IPS-20b (cell line): Measurements from ENCODE around the gene MAGI2.

Experiments used
- H3K27ac ChIP-seq: one replicate; pipeline ENCODE4 v1.5.1; 2013; ENCODE audit warnings: low read length
- H3K27me3 ChIP-seq: 2 replicates; pipeline ENCODE4 v1.6.1; 2013; ENCODE audit warnings: mild to moderate bottlenecking, low read length, inconsistent platforms; ENCODE audit not compliant: insufficient read depth
- H3K36me3 ChIP-seq: 2 replicates; pipeline ENCODE4 v1.6.1; 2013; ENCODE audit warnings: low read depth, mild to moderate bottlenecking, inconsistent platforms, low read length, moderate library complexity; ENCODE audit not compliant: insufficient read depth
- H3K4me1 ChIP-seq: 2 replicates; pipeline ENCODE4 v1.6.1; 2013; ENCODE audit warnings: mild to moderate bottlenecking, control low read depth, inconsistent platforms, low read length, moderate library complexity; ENCODE audit not compliant: insufficient read depth
- H3K4me3 ChIP-seq: 2 replicates; pipeline ENCODE4 v1.5.1; 2013; ENCODE audit warnings: mild to moderate bottlenecking, low read length, inconsistent platforms
- H3K9ac ChIP-seq: 2 replicates; pipeline ENCODE4 v1.6.1; 2013; ENCODE audit warnings: low read depth, mild to moderate bottlenecking, inconsistent platforms, low read length, moderate library complexity
- H3K9me3 ChIP-seq: 2 replicates; pipeline ENCODE4 v1.6.1; 2013; ENCODE audit warnings: mild to moderate bottlenecking, low read depth, low read length, inconsistent platforms; ENCODE audit not compliant: insufficient read depth

MAGI2 gene

DNA sequence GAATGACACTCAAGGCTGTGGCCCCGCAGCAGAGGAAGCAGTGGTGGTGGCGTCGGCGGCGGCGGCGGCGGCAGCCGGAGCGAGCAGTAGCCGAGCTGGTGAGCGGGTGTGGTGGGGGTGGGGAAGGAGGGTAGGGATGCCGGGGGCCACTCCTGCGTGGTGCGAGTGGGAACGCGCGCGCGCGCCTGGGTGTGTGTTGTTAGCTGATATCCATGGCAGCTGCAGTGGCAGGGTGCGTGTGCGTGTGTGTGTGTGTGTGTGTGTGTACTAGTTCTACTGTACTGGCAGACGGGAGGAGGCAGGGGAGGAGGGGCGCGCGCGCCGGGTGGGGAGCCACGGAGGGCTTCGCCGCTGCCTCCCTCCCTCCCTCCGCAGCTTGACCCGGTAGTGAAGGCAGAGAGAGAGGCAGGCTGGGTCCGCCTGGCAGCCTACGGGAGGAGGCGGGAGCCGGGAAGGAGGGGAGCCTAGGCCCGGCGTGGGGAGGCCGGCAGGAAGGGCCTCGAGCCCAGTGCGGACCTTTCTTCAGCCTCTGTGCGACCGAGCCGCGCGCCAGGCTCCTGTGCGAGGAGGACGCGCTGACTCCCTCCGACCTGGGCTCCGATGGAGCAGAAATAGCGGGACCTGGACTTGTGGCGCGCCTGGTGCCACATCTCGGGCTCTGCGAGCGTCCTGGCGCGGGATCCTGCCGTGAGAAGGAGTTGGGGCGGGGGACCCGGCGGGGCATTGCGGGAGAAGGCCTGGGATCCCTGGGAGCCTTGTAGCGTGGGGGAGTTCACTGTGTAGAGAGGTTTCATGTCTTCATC is at the start of gene MAGI2:
Gene MAGI2, minus strand, starts transcription at position 110 of the 803 bp plus-strand sequence. CDS start 347 bp downstream, outside the sequence.
- peaks cover 84% of the 10 kb centered on the region for H3K27me3 ChIP-seq
- no peaks in the 10 kb centered on the region for H3K36me3 ChIP-seq
- H3K9me3 ChIP-seq = no peaks in the 10 kb centered on the region
- no peak within 1 kb of the TSS for H3K27ac ChIP-seq
- H3K9ac ChIP-seq = peak within 1 kb of the TSS; percentile 42; the same call in 1 of the 2 replicates
- H3K4me3 ChIP-seq = peak within 1 kb of the TSS; percentile 77
- peaks cover 6% of the 10 kb centered on the region for H3K4me1 ChIP-seq

GRCh38 chr7:79502151-79502550 is 48.7 kb upstream of the MAGI2 start:
- H3K4me1 ChIP-seq = peaks cover 8% of the 10 kb centered on the region; the same call in 1 of the 2 replicates
- H3K4me3 ChIP-seq = no peak overlapping the region
- no peaks in the 10 kb centered on the region for H3K9me3 ChIP-seq
- H3K27me3 ChIP-seq = no peaks in the 10 kb centered on the region
- H3K27ac ChIP-seq = no peak overlapping the region
- no peaks in the 10 kb centered on the region for H3K36me3 ChIP-seq
- H3K9ac ChIP-seq = no peak overlapping the region

DNA sequence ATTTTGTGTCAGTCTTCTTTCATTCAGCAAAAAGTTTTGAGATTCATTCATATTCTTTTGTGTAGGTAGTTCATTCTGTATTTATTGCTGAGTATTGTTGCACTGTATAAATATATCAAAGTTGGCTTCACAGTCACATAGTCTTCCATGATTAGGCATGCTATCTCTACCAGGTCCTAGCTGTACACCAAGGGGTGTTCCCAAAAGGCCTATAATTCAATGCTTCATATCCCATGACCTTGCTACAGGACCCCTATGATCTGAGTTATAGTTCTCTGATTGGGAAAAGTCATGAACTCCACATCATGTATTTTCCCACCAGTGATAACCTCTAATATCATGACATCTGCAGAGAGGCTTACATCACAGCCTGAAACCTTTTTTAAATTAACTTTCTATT is 47.3 kb upstream of the MAGI2 start:
- Histone ChIP-seq H3K9me3 (no peaks in the 10 kb centered on the region), H3K9ac (no peak overlapping the region), H3K4me3 (no peak overlapping the region), H3K27me3 (no peaks in the 10 kb centered on the region), H3K36me3 (no peaks in the 10 kb centered on the region), H3K4me1 (0 out of 2 replicates have a peak, but pooled peaks cover 4% of the 10 kb centered on the region), H3K27ac (no peak overlapping the region)

DNA sequence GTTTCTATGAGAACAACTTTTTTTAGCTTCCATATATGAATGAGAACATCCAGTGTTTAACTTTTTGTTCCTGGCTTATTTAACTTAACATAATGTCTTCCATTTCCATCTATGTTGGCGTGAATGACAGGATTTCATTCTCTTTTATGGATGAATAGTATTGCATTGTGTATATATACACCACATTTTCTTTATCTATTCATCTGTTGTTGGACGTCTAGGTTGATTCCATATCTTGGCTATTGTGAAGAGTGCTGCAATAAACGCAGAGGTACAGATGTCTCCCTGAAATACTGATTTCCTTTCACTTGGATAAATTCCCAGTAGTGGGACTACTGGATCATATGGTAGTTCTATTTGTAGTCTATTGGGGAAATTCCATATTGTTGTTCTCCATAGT is 44.3 kb upstream of the MAGI2 start:
- Histone ChIP-seq H3K27ac (no peak overlapping the region), H3K4me1 (no peaks in the 10 kb centered on the region), H3K36me3 (no peaks in the 10 kb centered on the region), H3K4me3 (no peak overlapping the region), H3K9me3 (no peaks in the 10 kb centered on the region), H3K27me3 (no peaks in the 10 kb centered on the region), H3K9ac (no peak overlapping the region)

- Histone ChIP-seq H3K9ac (no peak overlapping the region), H3K9me3 (no peaks in the 10 kb centered on the region), H3K27me3 (no peaks in the 10 kb centered on the region), H3K27ac (no peak overlapping the region), H3K4me3 (no peak overlapping the region), H3K36me3 (no peaks in the 10 kb centered on the region), H3K4me1 (no peaks in the 10 kb centered on the region)
Measured at GRCh38 chr7:79495544-79496272, 42.2 kb upstream of the MAGI2 start.

DNA sequence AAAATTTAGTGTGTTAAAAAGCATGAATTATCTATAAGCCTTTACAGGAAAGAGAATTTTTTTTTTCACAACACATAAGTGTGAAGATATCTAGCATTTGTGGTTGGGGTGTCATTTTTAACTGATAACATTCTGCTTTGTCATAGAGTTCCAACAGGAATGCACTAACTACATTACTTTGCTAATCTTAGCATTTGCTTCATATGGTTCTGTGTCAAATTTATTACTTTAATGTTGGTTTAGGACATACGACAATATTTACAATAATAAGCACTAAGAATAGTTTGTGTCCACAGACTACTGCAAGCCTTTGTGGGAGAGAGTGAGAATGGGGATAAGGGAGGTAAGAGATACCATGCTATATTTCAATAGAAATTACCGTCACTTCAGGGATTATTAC is 40.6 kb upstream of the MAGI2 start:
- Histone ChIP-seq H3K4me1 (no peaks in the 10 kb centered on the region), H3K9me3 (no peaks in the 10 kb centered on the region), H3K4me3 (no peak overlapping the region), H3K27ac (no peak overlapping the region), H3K9ac (no peak overlapping the region), H3K27me3 (no peaks in the 10 kb centered on the region), H3K36me3 (no peaks in the 10 kb centered on the region)

GRCh38 chr7:79489371-79489770 is 35.9 kb upstream of the MAGI2 start:
- H3K27me3 ChIP-seq = no peaks in the 10 kb centered on the region
- H3K9me3 ChIP-seq = no peaks in the 10 kb centered on the region
- H3K36me3 ChIP-seq = no peaks in the 10 kb centered on the region
- no peak overlapping the region for H3K4me3 ChIP-seq
- H3K4me1 ChIP-seq = no peaks in the 10 kb centered on the region
- H3K27ac ChIP-seq = no peak overlapping the region
- H3K9ac ChIP-seq = no peak overlapping the region

- Histone ChIP-seq H3K9ac (no peak overlapping the region), H3K27ac (no peak overlapping the region), H3K27me3 (no peaks in the 10 kb centered on the region), H3K36me3 (no peaks in the 10 kb centered on the region), H3K9me3 (no peaks in the 10 kb centered on the region), H3K4me3 (no peak overlapping the region), H3K4me1 (no peaks in the 10 kb centered on the region)
Measured at GRCh38 chr7:79478386-79478785, 24.9 kb upstream of the MAGI2 start.

- Histone ChIP-seq H3K9ac (no peak overlapping the region), H3K4me1 (no peaks in the 10 kb centered on the region), H3K27ac (no peak overlapping the region), H3K9me3 (no peaks in the 10 kb centered on the region), H3K27me3 (no peaks in the 10 kb centered on the region), H3K4me3 (no peak overlapping the region), H3K36me3 (no peaks in the 10 kb centered on the region)
Measured at GRCh38 chr7:79475455-79475854, 22.0 kb upstream of the MAGI2 start.

DNA sequence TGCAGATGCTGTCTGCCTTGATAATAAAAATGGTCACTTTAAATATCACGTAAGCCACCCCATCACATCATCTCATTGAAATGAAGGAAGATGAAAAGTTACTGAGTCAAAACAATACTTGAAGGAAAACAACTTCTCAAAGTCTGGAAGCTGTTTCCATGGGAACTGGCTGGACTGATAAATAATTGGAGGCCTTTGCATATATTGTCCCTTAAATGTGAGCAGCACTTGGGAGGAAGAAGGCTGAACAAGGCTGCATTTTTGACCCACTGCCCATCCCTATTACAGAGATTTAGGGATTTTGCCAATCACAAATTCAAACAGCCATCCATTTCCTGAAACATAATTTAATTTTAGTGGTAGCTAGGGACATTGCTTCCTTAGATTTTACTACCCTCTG is 18.2 kb upstream of the MAGI2 start:
- no peaks in the 10 kb centered on the region for H3K36me3 ChIP-seq
- no peaks in the 10 kb centered on the region for H3K27me3 ChIP-seq

GRCh38 chr7:79471283-79471682 is 17.8 kb upstream of the MAGI2 start:
- H3K27ac ChIP-seq = no peak overlapping the region
- no peaks in the 10 kb centered on the region for H3K27me3 ChIP-seq
- no peaks in the 10 kb centered on the region for H3K4me1 ChIP-seq
- no peaks in the 10 kb centered on the region for H3K36me3 ChIP-seq
- no peaks in the 10 kb centered on the region for H3K9me3 ChIP-seq
- H3K9ac ChIP-seq = no peak overlapping the region
- no peak overlapping the region for H3K4me3 ChIP-seq

More for the DNA sequence above, 18.2 kb upstream of the MAGI2 start:
- Histone ChIP-seq H3K4me1 (no peaks in the 10 kb centered on the region), H3K9ac (no peak overlapping the region), H3K27ac (no peak overlapping the region), H3K4me3 (no peak overlapping the region), H3K9me3 (no peaks in the 10 kb centered on the region)

GRCh38 chr7:79465551-79465950 is 12.1 kb upstream of the MAGI2 start:
- Histone ChIP-seq H3K27ac (no peak overlapping the region), H3K9me3 (no peaks in the 10 kb centered on the region), H3K9ac (no peak overlapping the region), H3K4me3 (no peak overlapping the region), H3K27me3 (no peaks in the 10 kb centered on the region), H3K36me3 (no peaks in the 10 kb centered on the region), H3K4me1 (no peaks in the 10 kb centered on the region)
